ENCODE measurements around the gene MGAT5. TPM values are rescaled to one million over a fixed set of nuclear protein-coding genes. Genes with fewer than 3 reads are reported as not detected.

Gene MGAT5
- total RNA-seq, 1 donor from 2014 or later, result 36.8 TPM

- Mint-ChIP-seq H3K4me3 (no peak overlapping the region), H3K4me1 (peaks cover 3% of the 10 kb centered on the region), H3K27me3 (ENCODE audit: low read depth) (no peaks in the 10 kb centered on the region), H3K36me3 (ENCODE audit: low read depth) (no peaks in the 10 kb centered on the region), H3K9me3 (no peaks in the 10 kb centered on the region), H3K27ac (ENCODE audit: unreplicated experiment) (no peak overlapping the region)
- DNase-seq (ENCODE audit: low read depth, low spot score), result no peak
- no peak for TF ChIP-seq CTCF (conservative IDR thresholded peaks at IDR 0.05)
Measured at GRCh38 chr2:134281815-134282419, 28.0 kb downstream of the MGAT5 start.

GRCh38 chr2:134282629-134283400 is 28.9 kb downstream of the MGAT5 start:
- TF ChIP-seq CTCF (conservative IDR thresholded peaks at IDR 0.05), result no peak
- Mint-ChIP-seq H3K27ac (ENCODE audit: unreplicated experiment) (no peak overlapping the region), H3K4me1 (peaks cover 3% of the 10 kb centered on the region), H3K4me3 (no peak overlapping the region), H3K27me3 (ENCODE audit: low read depth) (no peaks in the 10 kb centered on the region), H3K36me3 (ENCODE audit: low read depth) (no peaks in the 10 kb centered on the region), H3K9me3 (no peaks in the 10 kb centered on the region)
- DNase-seq (ENCODE audit: low read depth, low spot score), result no peak

- Mint-ChIP-seq H3K4me3 (no peak overlapping the region), H3K4me1 (peaks cover 3% of the 10 kb centered on the region), H3K27me3 (ENCODE audit: low read depth) (no peaks in the 10 kb centered on the region), H3K9me3 (no peaks in the 10 kb centered on the region), H3K27ac (ENCODE audit: unreplicated experiment) (no peak overlapping the region), H3K36me3 (ENCODE audit: low read depth) (no peaks in the 10 kb centered on the region)
- no peak for DNase-seq (ENCODE audit: low read depth, low spot score)
- TF ChIP-seq CTCF (conservative IDR thresholded peaks at IDR 0.05), result no peak
Measured at GRCh38 chr2:134283661-134284060, 29.8 kb downstream of the MGAT5 start.

- no peak for TF ChIP-seq CTCF (conservative IDR thresholded peaks at IDR 0.05)
- Mint-ChIP-seq H3K4me1 (peaks cover 3% of the 10 kb centered on the region), H3K36me3 (ENCODE audit: low read depth) (no peaks in the 10 kb centered on the region), H3K4me3 (no peak overlapping the region), H3K27me3 (ENCODE audit: low read depth) (no peaks in the 10 kb centered on the region), H3K9me3 (no peaks in the 10 kb centered on the region), H3K27ac (ENCODE audit: unreplicated experiment) (no peak overlapping the region)
- no peak for DNase-seq (ENCODE audit: low read depth, low spot score)
Measured at GRCh38 chr2:134284119-134284670, 30.3 kb downstream of the MGAT5 start.

GRCh38 chr2:134287323-134287722 is 33.5 kb downstream of the MGAT5 start:
- DNase-seq (ENCODE audit: low read depth, low spot score), result no peak
- no peak for TF ChIP-seq CTCF (conservative IDR thresholded peaks at IDR 0.05)
- Mint-ChIP-seq H3K27ac (ENCODE audit: unreplicated experiment) (no peak overlapping the region), H3K9me3 (no peaks in the 10 kb centered on the region), H3K4me3 (no peak overlapping the region), H3K36me3 (ENCODE audit: low read depth) (no peaks in the 10 kb centered on the region), H3K4me1 (peaks cover 3% of the 10 kb centered on the region), H3K27me3 (ENCODE audit: low read depth) (no peaks in the 10 kb centered on the region)
